Measurements from ENCODE around the gene ABLIM3. TPM values are rescaled to one million over a fixed set of nuclear protein-coding genes. Genes with fewer than 3 reads are reported as not detected.

Gene ABLIM3
- total and polyA plus RNA-seq, 9 of the 15 experiments (the other 6 are each of a cell fraction or from before 2014, with no cell fraction given), result 0.03 to 0.38 (median 0.11) TPM

DNA sequence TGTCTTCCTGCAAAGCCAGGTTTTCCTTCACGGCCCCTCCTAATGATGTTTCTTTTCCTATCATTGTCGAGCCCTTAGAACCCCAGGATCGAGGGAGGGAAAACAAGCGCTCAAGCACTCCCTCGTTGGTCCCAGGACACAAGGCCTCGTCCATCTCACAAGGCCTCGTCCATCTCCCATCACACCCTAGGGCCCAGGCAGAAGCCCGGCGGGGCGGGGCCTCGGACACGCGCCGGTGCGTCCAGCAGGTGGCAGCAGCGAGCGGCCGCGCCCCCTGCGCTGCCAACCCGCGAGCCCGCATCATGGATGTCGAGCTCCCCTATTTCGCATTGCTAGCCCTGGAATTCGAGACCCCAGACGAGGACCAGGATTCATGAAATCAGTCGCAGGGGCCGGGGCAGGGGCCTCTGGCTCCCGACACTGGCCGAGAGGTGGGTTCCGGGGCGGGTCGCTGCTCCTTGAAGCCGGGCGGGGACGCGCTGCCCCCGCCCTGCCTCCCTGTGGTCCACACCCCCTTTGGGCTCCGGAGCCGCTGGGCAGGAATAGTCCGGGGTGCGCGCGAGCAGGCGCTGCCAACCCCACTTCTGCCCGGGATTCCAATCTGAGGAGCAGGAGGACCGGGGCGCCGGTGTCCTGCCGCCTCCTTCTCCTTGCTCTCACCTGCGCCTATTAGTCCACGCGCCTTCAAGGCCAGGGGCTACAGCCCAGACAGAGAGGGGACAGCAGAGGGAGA is at the start of gene ABLIM3 (continued):
- TF ChIP-seq, protein P1, sequence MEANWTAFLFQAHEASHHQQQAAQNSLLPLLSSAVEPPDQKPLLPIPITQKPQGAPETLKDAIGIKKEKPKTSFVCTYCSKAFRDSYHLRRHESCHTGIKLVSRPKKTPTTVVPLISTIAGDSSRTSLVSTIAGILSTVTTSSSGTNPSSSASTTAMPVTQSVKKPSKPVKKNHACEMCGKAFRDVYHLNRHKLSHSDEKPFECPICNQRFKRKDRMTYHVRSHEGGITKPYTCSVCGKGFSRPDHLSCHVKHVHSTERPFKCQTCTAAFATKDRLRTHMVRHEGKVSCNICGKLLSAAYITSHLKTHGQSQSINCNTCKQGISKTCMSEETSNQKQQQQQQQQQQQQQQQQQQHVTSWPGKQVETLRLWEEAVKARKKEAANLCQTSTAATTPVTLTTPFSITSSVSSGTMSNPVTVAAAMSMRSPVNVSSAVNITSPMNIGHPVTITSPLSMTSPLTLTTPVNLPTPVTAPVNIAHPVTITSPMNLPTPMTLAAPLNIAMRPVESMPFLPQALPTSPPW (CRISPR knock-in tag; IDR thresholded peaks at IDR 0.05), result peak; percentile 65; the same call in 1 of the 2 replicates
- 0 out of 2 replicates have a peak, but pooled peaks have one; percentile 21 for TF ChIP-seq FOSL1 (tag; conservative IDR thresholded peaks at IDR 0.05)
- TF ChIP-seq, protein P2, sequence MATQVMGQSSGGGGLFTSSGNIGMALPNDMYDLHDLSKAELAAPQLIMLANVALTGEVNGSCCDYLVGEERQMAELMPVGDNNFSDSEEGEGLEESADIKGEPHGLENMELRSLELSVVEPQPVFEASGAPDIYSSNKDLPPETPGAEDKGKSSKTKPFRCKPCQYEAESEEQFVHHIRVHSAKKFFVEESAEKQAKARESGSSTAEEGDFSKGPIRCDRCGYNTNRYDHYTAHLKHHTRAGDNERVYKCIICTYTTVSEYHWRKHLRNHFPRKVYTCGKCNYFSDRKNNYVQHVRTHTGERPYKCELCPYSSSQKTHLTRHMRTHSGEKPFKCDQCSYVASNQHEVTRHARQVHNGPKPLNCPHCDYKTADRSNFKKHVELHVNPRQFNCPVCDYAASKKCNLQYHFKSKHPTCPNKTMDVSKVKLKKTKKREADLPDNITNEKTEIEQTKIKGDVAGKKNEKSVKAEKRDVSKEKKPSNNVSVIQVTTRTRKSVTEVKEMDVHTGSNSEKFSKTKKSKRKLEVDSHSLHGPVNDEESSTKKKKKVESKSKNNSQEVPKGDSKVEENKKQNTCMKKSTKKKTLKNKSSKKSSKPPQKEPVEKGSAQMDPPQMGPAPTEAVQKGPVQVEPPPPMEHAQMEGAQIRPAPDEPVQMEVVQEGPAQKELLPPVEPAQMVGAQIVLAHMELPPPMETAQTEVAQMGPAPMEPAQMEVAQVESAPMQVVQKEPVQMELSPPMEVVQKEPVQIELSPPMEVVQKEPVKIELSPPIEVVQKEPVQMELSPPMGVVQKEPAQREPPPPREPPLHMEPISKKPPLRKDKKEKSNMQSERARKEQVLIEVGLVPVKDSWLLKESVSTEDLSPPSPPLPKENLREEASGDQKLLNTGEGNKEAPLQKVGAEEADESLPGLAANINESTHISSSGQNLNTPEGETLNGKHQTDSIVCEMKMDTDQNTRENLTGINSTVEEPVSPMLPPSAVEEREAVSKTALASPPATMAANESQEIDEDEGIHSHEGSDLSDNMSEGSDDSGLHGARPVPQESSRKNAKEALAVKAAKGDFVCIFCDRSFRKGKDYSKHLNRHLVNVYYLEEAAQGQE (IDR thresholded peaks at IDR 0.05; ENCODE audit: borderline replicate concordance), result peak; percentile 80
- TF ChIP-seq, protein P2 (CRISPR knock-in tag; IDR thresholded peaks at IDR 0.05; ENCODE audit: low read depth), result no peak
- TF ChIP-seq, protein P3, sequence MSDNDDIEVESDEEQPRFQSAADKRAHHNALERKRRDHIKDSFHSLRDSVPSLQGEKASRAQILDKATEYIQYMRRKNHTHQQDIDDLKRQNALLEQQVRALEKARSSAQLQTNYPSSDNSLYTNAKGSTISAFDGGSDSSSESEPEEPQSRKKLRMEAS (CRISPR knock-in tag; IDR thresholded peaks at IDR 0.05), result peak; percentile 66; the same call in 1 of the 2 replicates
- peak; percentile 80 for TF ChIP-seq SMC3 (conservative IDR thresholded peaks at IDR 0.05; ENCODE audit: insufficient read depth, low read depth, low read length)
- TF ChIP-seq CREM (IDR thresholded peaks at IDR 0.05; ENCODE audit: low read depth), result peak; percentile 64
- TF ChIP-seq SMAD2 (IDR thresholded peaks at IDR 0.05; ENCODE audit: low read depth, low read length), result no peak
- peak; percentile 52 for TF ChIP-seq POLR2G (IDR thresholded peaks at IDR 0.05; ENCODE audit: low read depth, low read length)
- no peak for TF ChIP-seq HDGF (IDR thresholded peaks at IDR 0.05)
- TF ChIP-seq SMAD4 (CRISPR knock-in tag; conservative IDR thresholded peaks at IDR 0.05), result 0 out of 2 replicates have a peak, but pooled peaks have one; percentile 23
- peak; percentile 59; the same call in 1 of the 2 replicates for TF ChIP-seq ZKSCAN8 (CRISPR knock-in tag; IDR thresholded peaks at IDR 0.05)
- no peak for TF ChIP-seq SAP30 (IDR thresholded peaks at IDR 0.05; ENCODE audit: borderline replicate concordance, insufficient read depth, low read depth, low read length, poor library complexity, severe bottlenecking)
- no peak for TF ChIP-seq NR2C2 (CRISPR knock-in tag; IDR thresholded peaks at IDR 0.05)
- TF ChIP-seq NR2C2 (tag; IDR thresholded peaks at IDR 0.05), result peak; percentile 51; the same call in 1 of the 2 replicates
- peak; percentile 62 for TF ChIP-seq MYC (IDR thresholded peaks at IDR 0.05; ENCODE audit: low read depth, low read length)
- no peak for TF ChIP-seq MYC (CRISPR knock-in tag; IDR thresholded peaks at IDR 0.05; ENCODE audit: borderline replicate concordance, low read depth)
- TF ChIP-seq RB1 (IDR thresholded peaks at IDR 0.05; ENCODE audit: low read depth), result peak; percentile 72; the same call in 1 of the 2 replicates

All from K562 (cell line).